ENCODE data around the gene GRIN1.

DNA sequence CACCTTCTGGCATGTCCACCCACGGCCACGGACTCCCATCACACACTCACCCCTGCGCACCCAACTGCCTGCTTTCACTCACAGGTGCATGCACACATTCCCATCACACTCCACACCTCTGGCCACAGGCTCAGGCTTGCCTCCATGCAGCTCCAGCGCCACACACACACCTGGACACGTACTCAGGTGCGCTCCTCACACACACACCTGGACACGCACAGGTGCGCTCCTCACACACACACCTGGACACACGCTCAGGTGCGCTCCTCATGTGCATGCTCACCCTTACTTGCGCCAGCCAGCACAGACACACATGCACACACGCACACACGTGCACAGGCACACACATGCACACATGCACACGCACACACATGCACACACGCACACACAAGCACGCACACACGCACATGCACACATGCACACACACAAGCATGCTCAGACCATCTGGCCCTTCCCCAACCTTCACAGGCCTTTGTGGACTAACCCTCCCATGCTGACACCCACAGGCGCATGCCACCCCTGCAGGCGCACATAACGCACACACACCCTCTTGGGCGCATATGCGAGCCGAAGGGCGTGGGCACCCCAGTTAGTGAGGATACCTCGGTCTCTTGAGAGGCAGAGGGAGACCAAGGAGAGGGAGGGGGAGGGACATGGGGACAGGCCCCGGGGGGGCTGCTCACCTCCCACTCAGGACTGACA, 8.3 kb downstream of the GRIN1 start:
- TF ChIP-seq SUZ12 (IDR thresholded peaks at IDR 0.05) (no peak), FOXA1 (IDR thresholded peaks at IDR 0.05) (no peak), NFRKB (IDR thresholded peaks at IDR 0.05) (no peak), ZNF384 (IDR thresholded peaks at IDR 0.05) (no peak), TARDBP (IDR thresholded peaks at IDR 0.05) (no peak), BHLHE40 (IDR thresholded peaks at IDR 0.05; ENCODE audit: borderline replicate concordance) (no peak), FOXK2 (IDR thresholded peaks at IDR 0.05) (no peak), SP1 (IDR thresholded peaks at IDR 0.05) (no peak), ELF4 (IDR thresholded peaks at IDR 0.05) (no peak)
